Measurements from ENCODE around the gene DCDC2B.

The DCDC2B gene

DNA sequence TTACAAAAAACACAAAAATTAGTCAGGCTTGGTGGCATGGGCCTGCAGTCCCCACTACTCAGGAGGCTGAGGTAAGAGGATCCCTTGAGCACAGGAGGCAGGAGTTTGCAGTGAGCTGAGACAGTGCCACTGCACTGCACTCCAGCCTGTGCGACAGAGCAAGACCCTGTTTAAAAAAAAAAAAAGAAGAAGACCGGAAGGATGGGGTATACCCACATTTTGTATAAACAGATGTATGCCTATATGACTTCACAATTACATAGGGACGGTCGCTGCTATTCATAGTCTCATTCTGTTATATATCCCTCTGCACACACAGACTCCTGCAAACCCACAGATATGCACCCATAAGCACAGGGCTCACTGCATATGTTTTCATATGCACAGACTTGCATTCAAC lies 54.9 kb downstream of the DCDC2B start:
- no peak for TF ChIP-seq TCF12 (IDR thresholded peaks at IDR 0.05; ENCODE audit: low read depth)
